GM12878 (cell line): Measurements from ENCODE around the gene OPN5. TPM values are rescaled to one million over a fixed set of nuclear protein-coding genes. Genes with fewer than 3 reads are reported as not detected.

Experiments
- ATAC-seq: fragments of 200-7000 bp; cut with Tn5 transposase; 3 replicates; pipeline ENCODE4 v1.9.1; 2020; ENCODE audit warnings: mild to moderate bottlenecking, moderate library complexity
- BruUV-seq: library from RNA; stranded (reverse); fragments of 400-500 nt; replicated peaks from 2 replicates; lab custom pipeline; 2021; lab: Mats Ljungman, UMichigan
- CTCF ChIA-PET: fragments of 300-600 bp; sonication (Branson Sonifier 250); formaldehyde crosslinking; extraction: SDS; loops from one replicate; lab custom pipeline; 2021; ENCODE audit warnings: inconsistent platforms; lab: Yijun Ruan, JAX
- POLR2A ChIA-PET: fragments of 350-600 bp; formaldehyde crosslinking; extraction: SDS; loops from one replicate; lab custom pipeline; 2021; ENCODE audit warnings: inconsistent platforms; lab: Charles Lee
- RAD21 ChIA-PET: fragments of 300-600 bp; sonication (Branson Sonifier 250); formaldehyde crosslinking; loops from one replicate; lab custom pipeline; 2023; ENCODE audit warnings: antibody characterized with exemption; ENCODE audit not compliant: unreplicated experiment; lab: Charles Lee
- SMC1A ChIA-PET: fragments of 300-600 bp; sonication (Branson Sonifier 250); formaldehyde crosslinking; loops from one replicate; lab custom pipeline; 2023; ENCODE audit not compliant: unreplicated experiment, uncharacterized antibody; lab: Charles Lee
- DNase-seq: peaks from one replicate; pipeline ENCODE4 v3.0.0-alpha.2; 2011; ENCODE audit warnings: low read depth, low spot score
- FAIRE-seq: peaks from 3 replicates; lab custom pipeline; 2011; peaks lifted over from hg19 to GRCh38; lab: Jason Lieb, UNC
- H2AFZ ChIP-seq: 2 replicates; pipeline ENCODE4 v1.6.0; 2011; ENCODE audit warnings: low read depth, low read length, control low read depth; ENCODE audit not compliant: control insufficient read depth
- H3K27ac ChIP-seq: 2 replicates; pipeline ENCODE4 v1.5.1; 2011; ENCODE audit warnings: control low read depth; ENCODE audit not compliant: control insufficient read depth, insufficient read depth
- H3K27me3 ChIP-seq, 2 experiments: replicated peaks in 1 of 2; 2 replicates each; pipeline versions ENCODE4 v1.6.0 to v1.6.1; 2011; ENCODE audit warnings: low read length in 1 of 2; ENCODE audit not compliant: control insufficient read depth in 2 of 2, insufficient read depth in 2 of 2
- H3K36me3 ChIP-seq, 2 experiments: 2 replicates each; pipeline ENCODE4 v1.5.1; 2011; ENCODE audit warnings: low read length in 1 of 2; ENCODE audit not compliant: control insufficient read depth in 2 of 2, insufficient read depth in 2 of 2
- H3K4me1 ChIP-seq: 2 replicates; pipeline ENCODE4 v1.6.1; 2011; ENCODE audit warnings: mild to moderate bottlenecking, low read length, moderate library complexity, mixed read lengths; ENCODE audit not compliant: control insufficient read depth, insufficient read depth
- H3K4me2 ChIP-seq: 2 replicates; pipeline ENCODE4 v1.6.0; 2011; ENCODE audit warnings: control low read depth; ENCODE audit not compliant: control insufficient read depth, insufficient read depth
- H3K4me3 ChIP-seq: fragments of 200-600 bp; sonication (generic); 2 replicates; pipeline ENCODE4 v1.5.1; 2016
- H3K79me2 ChIP-seq: 2 replicates; pipeline ENCODE4 v1.6.0; 2011; ENCODE audit warnings: low read length; ENCODE audit not compliant: control insufficient read depth, insufficient read depth
- H3K9ac ChIP-seq: 2 replicates; pipeline ENCODE4 v1.8.0; 2011; ENCODE audit warnings: low read length, control low read depth, mixed read lengths; ENCODE audit not compliant: control insufficient read depth, insufficient read depth
- H3K9me3 ChIP-seq: replicated peaks from 3 replicates; pipeline ENCODE4 v1.5.1; 2011; ENCODE audit warnings: mild to moderate bottlenecking, low read length; ENCODE audit not compliant: control insufficient read depth, insufficient read depth
- H4K20me1 ChIP-seq: 2 replicates; pipeline ENCODE4 v1.6.0; 2011; ENCODE audit not compliant: control insufficient read depth, insufficient read depth
- EGR1 ChIP-seq, 2 experiments: IDR thresholded peaks; 1 replicate in 1 of 2; 2 replicates in 1 of 2; pipeline ENCODE4 v1.6.1; 2011 to 2012; ENCODE audit warnings: low read depth in 2 of 2, low read length in 2 of 2, borderline replicate concordance in 1 of 2, mild to moderate bottlenecking in 1 of 2, moderate library complexity in 1 of 2
- HDGF ChIP-seq: fragments of 450-650 bp; IDR thresholded peaks from 2 replicates; pipeline ENCODE4 v1.6.1; 2016; ENCODE audit warnings: antibody characterized with exemption
- RELB ChIP-seq: fragments of 450-650 bp; IDR thresholded peaks from 2 replicates; pipeline ENCODE4 v1.6.1; 2017; ENCODE audit warnings: low read depth, mild to moderate bottlenecking, moderate library complexity
- TBL1XR1 ChIP-seq: IDR thresholded peaks from 2 replicates; pipeline ENCODE4 v1.6.1; 2012; ENCODE audit warnings: low read depth, low read length, improper control_type of control experiment
- WGBS: methylation state at CpG from one replicate; pipeline ENCODE4 v1.1.6; 2016; ENCODE audit warnings: low lambda C conversion rate; ENCODE audit not compliant: insufficient replicate concordance, insufficient coverage; ENCODE audit errors: missing lambda C conversion rate; 5-methylcytosine and 5-hydroxymethylcytosine counted together
- in situ Hi-C: fragments of 300-500 bp; cut with MboI; formaldehyde crosslinking; loops from 9 replicates; pipeline ENCODE4 v1.14.3; 2018; ENCODE audit warnings: mixed read lengths
- intact Hi-C: fragments of 100-400 bp; cut with micrococcal nuclease; formaldehyde crosslinking; loops from one replicate; pipeline ENCODE4 v1.14.2; 2022; ENCODE audit not compliant: unreplicated experiment
- polyA plus RNA-seq, 11 experiments: library from polyadenylated mRNA; depleted of rRNA in 4 of 11; unstranded in 6 of 11; stranded (reverse) in 5 of 11; fragments of >200 nt; fragmentation: Nextera tagmentation in 4 of 11; fragmentation: Illumina TruSeq in 1 of 11; extraction: Ambion mirVana in 4 of 11; extraction: Trizol in 1 of 11; gene quantifications; 1 replicate in 1 of 11; 2 replicates in 10 of 11; pipeline versions ENCODE4 v1.2.1 to v1.2.3, GENCODE V29; 2011 to 2016; ENCODE audit warnings: inconsistent platforms in 2 of 11, missing spikeins in 2 of 11, low read depth in 1 of 11
- small RNA-seq: library from RNA; depleted of rRNA; stranded (forward); fragments of <200 nt; gene quantifications from one replicate; pipeline ENCODE3, GENCODE V24; 2014
- total RNA-seq, 4 experiments: library from RNA; depleted of rRNA in 3 of 4; stranded (reverse); fragments of >200 nt in 3 of 4; fragmentation: Illumina TruSeq in 1 of 4; extraction: Trizol in 1 of 4; gene quantifications; 2 replicates each; pipeline versions ENCODE4 v1.2.1 to v1.2.3, GENCODE V29; 2013 to 2021

OPN5 gene
- total and polyA plus RNA-seq, 10 of the 15 experiments (the other 5 are each of a cell fraction or from before 2014, with no cell fraction given), result not detected

GRCh38 chr6:47875593-47875992 lies 93.8 kb downstream of the OPN5 start:
- ATAC-seq, result no peak
- Histone ChIP-seq H3K36me3 (no peaks in the 10 kb centered on the region), H3K4me1 (no peaks in the 10 kb centered on the region), H3K79me2 (no peaks in the 10 kb centered on the region), H3K27me3 (no peaks in the 10 kb centered on the region), H3K9ac (no peak overlapping the region), H3K4me3 (no peak overlapping the region), H4K20me1 (no peaks in the 10 kb centered on the region), H3K9me3 (no peaks in the 10 kb centered on the region), H2AFZ (no peak overlapping the region), H3K27ac (no peak overlapping the region), H3K4me2 (no peak overlapping the region)
- FAIRE-seq, result no peak
- no TSS peak for BruUV-seq
- TF ChIP-seq RELB, result no peak
- TF ChIP-seq TBL1XR1, result no peak
- no peak for TF ChIP-seq HDGF
- no peak for TF ChIP-seq EGR1 (IDR thresholded peaks at IDR 0.05; ENCODE audit: borderline replicate concordance in 1 of 2, low read depth in 2 of 2, low read length in 2 of 2)
- ChIA-PET CTCF (no interaction called here), RAD21 (no interaction called here), SMC1A (interaction anchor here (0.7 kb wide), 1 partner anchor 181 kb away, joined by 3 read pairs; no protein-coding TSS in a partner anchor), POLR2A (no interaction called here)
- DNase-seq, result no peak
- intact Hi-C loops, result no loop called here
- in situ Hi-C loops, result no loop called here
- 0% methylated on average over 1 of the region's 1 CpG for WGBS

Small RNA genes within 50 kb of the gene (small RNA-seq; reads per million reads assigned to genes)
- not detected for gene RNU1-105P

Other genes starting within 250 kb of the OPN5 start
- 0.06 TPM in 1 of 2 replicates, not detected in the other for gene ADGRF4, start 83.5 kb upstream of the OPN5 start, total RNA-seq (2014; rRNA removed)
- 0.09 TPM in 1 of 2 replicates, not detected in the other for gene ADGRF4, start 83.5 kb upstream of the OPN5 start, total RNA-seq (2014; rRNA removed; fragmentation: Illumina TruSeq; extraction: Trizol)
- not detected in 2 replicates for gene ADGRF4, start 83.5 kb upstream of the OPN5 start, total RNA-seq (2021)
- gene ADGRF4, start 83.5 kb upstream of the OPN5 start, polyA plus RNA-seq (2011; rRNA removed), result 0.12 and 0.16 TPM in 2 replicates
- gene ADGRF4, start 83.5 kb upstream of the OPN5 start, polyA plus RNA-seq (2014; fragmentation: Illumina TruSeq; extraction: Trizol), result 0.04 TPM in 1 of 2 replicates, not detected in the other
- under 1 TPM in 1 of 2 experiments, not detected in 1; 0.04 TPM for gene ADGRF4, start 83.5 kb upstream of the OPN5 start, polyA plus RNA-seq (2014; fragmentation: Nextera tagmentation; extraction: Ambion mirVana)
- not detected in 2 replicates for gene ADGRF4, start 83.5 kb upstream of the OPN5 start, polyA plus RNA-seq (2014; rRNA removed)
- not detected for gene ADGRF4, start 83.5 kb upstream of the OPN5 start, polyA plus RNA-seq (2016; fragmentation: Nextera tagmentation; extraction: Ambion mirVana)